ENCODE data around the gene TEC. TPM values are rescaled to one million over a fixed set of nuclear protein-coding genes. Genes with fewer than 3 reads are reported as not detected.

TEC gene
- total and polyA plus RNA-seq, 2 experiments from 2014 or later, result 2.9 to 3.0 TPM

GRCh38 chr4:48127682-48128404 is 141.8 kb downstream of the TEC start (continued):
- TF ChIP-seq ZNF462 (CRISPR knock-in tag; IDR thresholded peaks at IDR 0.05), result peak; percentile 73
- TF ChIP-seq ZNF114 (CRISPR knock-in tag; IDR thresholded peaks at IDR 0.05), result 0 out of 2 replicates have a peak, but pooled peaks have one; percentile 11
- TF ChIP-seq CREB1 (CRISPR knock-in tag; IDR thresholded peaks at IDR 0.05; ENCODE audit: low read depth), result no peak
- TF ChIP-seq NANOG (IDR thresholded peaks at IDR 0.05; ENCODE audit: borderline replicate concordance), result no peak; the same call in 1 of the 2 replicates

- Histone ChIP-seq H3K4me2 (peak overlapping the region; percentile 54), H3F3A (replicated peaks; ENCODE audit: low read depth) (no peaks in the 10 kb centered on the region), H4K20me1 (replicated peaks; ENCODE audit: insufficient read depth) (no peaks in the 10 kb centered on the region), H3K4me1 (ENCODE audit: insufficient read depth) (peaks cover 7% of the 10 kb centered on the region), H3K79me2 (replicated peaks; ENCODE audit: insufficient read depth) (no peaks in the 10 kb centered on the region), H3K27me3 (ENCODE audit: insufficient read depth) (no peaks in the 10 kb centered on the region), H3K36me3 (ENCODE audit: insufficient read depth) (no peaks in the 10 kb centered on the region), H2AFZ (no peak overlapping the region), H3K27ac (ENCODE audit: low read depth) (peak overlapping the region; percentile 89), H3K4me3 (peak overlapping the region; percentile 10), H3K9me2 (ENCODE audit: insufficient read depth) (no peaks in the 10 kb centered on the region)
- peak overlapping the region; percentile 87 for H3K27ac Mint-ChIP-seq
- ATAC-seq (peak; percentile 52), DNase-seq (ENCODE audit: low spot score) (peak; percentile 88)
- 0 out of 3 replicates have a peak, but pooled peaks cover 3% of the 10 kb centered on the region for H3K9me3 Mint-ChIP-seq
- peaks cover 10% of the 10 kb centered on the region for H3K27me3 Mint-ChIP-seq (ENCODE audit: insufficient read depth, low read depth, poor library complexity)
- H3K4me3 Mint-ChIP-seq, result peak overlapping the region; percentile 56
- H3K36me3 Mint-ChIP-seq (ENCODE audit: low read depth), result peaks cover 4% of the 10 kb centered on the region; the same call in 1 of the 3 replicates
- TF ChIP-seq NANOG (IDR thresholded peaks at IDR 0.05; ENCODE audit: borderline replicate concordance), result peak; percentile 68; the same call in 1 of the 2 replicates
- TF ChIP-seq, protein P1, sequence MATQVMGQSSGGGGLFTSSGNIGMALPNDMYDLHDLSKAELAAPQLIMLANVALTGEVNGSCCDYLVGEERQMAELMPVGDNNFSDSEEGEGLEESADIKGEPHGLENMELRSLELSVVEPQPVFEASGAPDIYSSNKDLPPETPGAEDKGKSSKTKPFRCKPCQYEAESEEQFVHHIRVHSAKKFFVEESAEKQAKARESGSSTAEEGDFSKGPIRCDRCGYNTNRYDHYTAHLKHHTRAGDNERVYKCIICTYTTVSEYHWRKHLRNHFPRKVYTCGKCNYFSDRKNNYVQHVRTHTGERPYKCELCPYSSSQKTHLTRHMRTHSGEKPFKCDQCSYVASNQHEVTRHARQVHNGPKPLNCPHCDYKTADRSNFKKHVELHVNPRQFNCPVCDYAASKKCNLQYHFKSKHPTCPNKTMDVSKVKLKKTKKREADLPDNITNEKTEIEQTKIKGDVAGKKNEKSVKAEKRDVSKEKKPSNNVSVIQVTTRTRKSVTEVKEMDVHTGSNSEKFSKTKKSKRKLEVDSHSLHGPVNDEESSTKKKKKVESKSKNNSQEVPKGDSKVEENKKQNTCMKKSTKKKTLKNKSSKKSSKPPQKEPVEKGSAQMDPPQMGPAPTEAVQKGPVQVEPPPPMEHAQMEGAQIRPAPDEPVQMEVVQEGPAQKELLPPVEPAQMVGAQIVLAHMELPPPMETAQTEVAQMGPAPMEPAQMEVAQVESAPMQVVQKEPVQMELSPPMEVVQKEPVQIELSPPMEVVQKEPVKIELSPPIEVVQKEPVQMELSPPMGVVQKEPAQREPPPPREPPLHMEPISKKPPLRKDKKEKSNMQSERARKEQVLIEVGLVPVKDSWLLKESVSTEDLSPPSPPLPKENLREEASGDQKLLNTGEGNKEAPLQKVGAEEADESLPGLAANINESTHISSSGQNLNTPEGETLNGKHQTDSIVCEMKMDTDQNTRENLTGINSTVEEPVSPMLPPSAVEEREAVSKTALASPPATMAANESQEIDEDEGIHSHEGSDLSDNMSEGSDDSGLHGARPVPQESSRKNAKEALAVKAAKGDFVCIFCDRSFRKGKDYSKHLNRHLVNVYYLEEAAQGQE (IDR thresholded peaks at IDR 0.05; ENCODE audit: unreplicated experiment), result no peak
- H3K4me1 Mint-ChIP-seq, result peaks cover 47% of the 10 kb centered on the region
Measured at GRCh38 chr4:48127231-48127630, 142.4 kb downstream of the TEC start.
